Stimulated activated CD4-positive, alpha-beta T cell treated with anti-CD3 and anti-CD28 coated beads, Interleukin-4, amount 100 ng/mL, for 4 hours (primary cell): ENCODE results near the gene FGL2.
"Not testable (repeated sequence)": the region's sequence is repeated elsewhere in the genome, so short reads cannot be mapped to it uniquely, and the experiment has no call there.

Experiments
- DNase-seq, 2 experiments: peaks; one replicate each; pipeline ENCODE4 v3.0.0-alpha.2; 2020

The FGL2 gene

DNA sequence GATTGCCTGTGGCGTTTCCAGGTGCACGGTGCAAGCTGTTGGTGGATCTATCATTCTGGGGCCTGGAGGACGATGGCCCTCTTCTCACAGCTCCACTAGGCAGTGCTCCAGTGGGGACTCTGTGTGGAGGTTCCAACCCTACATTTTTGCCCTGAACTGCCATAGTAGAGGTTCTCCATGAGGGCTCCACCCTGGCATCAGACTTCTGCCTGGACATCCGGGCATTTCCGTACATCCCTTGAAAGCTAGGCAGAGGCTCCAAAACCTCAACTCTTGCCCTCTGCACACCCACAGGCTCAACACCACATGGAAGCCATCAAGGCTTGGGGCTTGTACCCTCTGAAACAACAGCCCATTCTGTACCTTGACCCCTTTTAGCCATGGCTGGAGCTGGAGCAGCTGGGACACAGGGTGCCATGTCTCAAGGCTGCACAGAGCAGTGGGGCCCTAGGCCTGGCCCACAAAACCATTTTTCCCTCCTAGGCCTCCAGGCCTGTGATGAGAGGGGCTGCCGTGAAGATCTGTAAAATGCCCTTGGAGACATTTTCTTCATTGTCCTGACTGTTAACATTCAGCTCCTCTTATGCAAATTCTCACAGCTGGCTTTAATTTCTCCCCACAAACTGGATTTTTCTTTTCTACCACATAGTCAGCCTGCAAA, 10.0 kb upstream of the FGL2 start:
- DNase-seq: no peak

DNA sequence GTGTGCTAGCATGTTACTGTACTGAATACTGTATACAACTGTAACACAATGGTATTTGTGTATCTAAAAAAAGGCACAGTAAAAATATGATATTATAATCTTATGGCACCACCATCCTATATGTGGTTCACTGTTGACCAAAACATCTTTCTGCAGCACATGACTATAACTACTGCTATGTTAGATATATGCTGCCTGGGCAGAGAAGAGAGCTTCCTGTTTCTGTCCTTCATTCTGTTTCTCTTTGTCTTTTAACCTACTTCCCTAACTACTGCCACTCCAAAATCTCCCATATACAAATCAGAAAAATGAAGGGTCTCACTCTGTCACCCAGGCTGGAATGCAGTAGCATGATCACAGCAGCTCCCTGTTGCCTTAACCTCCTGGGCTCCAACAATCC, 8.8 kb upstream of the FGL2 start:
- no peak for DNase-seq

DNA sequence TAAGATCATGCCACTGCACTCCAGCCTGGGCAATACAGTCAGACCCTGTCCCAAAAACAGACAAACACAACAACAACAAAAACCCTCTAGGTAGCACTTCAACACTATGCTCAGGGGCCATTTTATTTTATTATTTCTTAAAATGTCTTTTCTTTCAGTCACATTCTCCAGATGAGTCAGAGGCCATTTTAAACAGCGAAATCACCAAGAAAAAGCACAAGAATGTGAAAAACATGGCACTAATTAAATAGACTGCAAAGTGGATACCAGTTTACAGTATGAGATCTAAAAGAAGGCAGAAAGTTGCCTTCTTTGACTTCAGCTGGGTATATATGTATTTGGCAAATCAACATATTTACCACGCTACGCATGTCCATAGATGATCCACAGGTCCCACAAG, 6.1 kb upstream of the FGL2 start:
- no peak for DNase-seq

DNA sequence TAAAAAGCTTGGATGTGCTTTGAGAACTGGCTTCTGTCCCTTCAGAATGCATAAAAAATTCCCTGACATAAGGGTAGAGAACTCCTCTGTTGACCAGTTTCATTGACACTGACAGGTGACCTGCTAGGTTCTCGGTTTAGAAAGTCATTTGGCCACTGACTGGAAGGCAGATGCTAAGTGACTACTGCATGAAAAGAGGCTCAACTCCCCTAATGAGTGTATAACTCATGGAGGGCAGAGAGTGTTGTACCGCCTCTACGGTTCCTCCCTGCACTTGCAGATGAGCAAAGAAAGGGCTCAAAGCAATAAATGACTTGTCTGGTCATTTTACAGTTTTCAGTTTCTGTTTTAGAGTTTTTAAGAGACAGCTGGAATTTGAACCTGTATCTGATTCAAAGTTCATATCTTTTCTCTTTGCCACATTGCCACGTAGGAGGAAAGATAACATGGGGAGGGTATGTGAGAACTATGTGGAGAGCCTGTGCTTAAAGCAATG, 2.9 kb upstream of the FGL2 start:
- DNase-seq: no peak

DNA sequence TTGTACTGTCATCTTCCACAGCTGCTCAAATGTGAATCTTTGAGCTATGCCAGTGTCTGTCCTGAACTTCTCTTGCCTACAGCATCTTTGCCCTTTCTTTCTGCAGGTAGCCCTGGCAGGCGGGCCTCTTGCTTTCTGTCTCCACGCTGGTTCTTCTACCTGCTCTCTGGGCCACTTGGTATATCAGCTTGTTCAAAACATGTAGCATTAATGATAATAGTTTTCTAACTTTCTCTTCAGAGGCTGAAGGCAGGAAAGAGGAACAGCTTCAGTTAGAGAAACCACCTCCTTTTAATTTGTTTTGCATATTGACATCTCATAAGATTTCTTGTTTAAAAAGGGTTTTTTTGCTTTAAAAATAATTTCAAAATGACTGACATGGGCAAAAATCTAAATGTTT, 923 bp upstream of the FGL2 start:
- DNase-seq: no peak

DNA sequence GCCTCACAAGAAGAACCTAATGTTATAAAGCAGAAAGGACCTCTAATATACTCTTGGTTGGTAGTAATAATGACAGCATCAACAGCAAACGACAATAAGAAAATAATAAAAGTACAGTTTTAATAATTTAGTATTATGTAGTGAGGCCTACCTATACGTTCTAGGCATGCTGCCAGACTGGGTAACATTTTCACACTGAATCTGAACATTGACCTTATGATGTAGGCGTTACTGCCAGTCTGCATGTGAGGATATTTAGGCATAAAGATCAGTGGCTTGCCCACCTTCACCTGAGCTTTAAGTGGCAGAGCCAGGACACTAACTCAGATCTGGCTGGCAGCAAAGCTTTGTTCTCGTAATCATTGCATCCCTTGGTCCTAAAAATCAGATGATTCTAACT, 2.5 kb downstream of the FGL2 start:
- DNase-seq: no peak

DNA sequence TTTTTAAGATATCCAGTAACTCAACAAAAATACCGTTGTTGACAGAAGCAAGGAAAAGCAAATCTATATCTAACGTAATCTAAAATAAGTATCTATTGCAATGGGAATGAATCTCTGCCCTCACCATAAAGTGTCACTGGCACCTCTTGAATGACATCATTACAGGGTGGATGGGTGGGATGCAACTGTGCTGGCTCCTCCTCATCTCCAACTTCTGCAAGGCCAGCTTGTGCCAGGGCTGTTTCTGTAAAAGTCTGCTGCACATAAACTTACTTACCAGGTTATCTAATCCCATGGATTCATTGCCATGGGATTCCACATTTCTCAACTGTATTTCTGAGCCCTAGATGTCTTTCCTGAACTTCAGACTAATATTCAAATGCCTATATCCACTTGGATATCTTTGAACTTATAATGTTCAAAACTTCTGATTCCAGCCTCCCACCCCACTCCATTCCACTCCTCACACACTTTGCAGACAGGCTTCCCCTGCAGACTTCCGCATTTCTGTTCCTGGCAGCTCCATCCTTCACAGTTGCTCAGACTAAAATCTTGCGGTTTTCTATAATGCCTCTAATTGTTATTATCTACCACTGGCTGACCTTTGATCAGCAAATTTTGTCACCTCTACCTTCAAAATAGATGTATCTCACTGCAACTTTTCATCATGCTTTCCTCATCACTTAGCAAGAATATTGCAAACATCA, 10.7 kb downstream of the FGL2 start:
- no peak for DNase-seq

DNA sequence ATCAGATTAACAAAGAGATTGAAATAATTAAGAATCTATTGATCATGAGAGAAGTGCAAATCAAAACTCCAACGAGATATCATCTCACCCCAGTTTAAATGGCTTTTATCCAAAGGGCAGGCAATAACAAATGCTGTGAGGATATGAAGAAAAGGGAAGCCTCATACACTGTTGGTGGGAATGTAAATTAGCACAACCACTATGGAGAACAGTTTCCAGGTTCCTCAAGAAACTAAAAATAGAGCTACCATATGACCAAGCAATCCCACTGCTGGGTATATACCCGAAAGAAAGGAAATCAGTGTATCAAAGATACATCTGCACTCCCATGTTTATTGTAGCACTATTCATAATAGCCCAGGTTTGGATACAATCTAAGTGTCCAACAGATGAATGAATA, 13.8 kb downstream of the FGL2 start:
- DNase-seq: no peak

DNA sequence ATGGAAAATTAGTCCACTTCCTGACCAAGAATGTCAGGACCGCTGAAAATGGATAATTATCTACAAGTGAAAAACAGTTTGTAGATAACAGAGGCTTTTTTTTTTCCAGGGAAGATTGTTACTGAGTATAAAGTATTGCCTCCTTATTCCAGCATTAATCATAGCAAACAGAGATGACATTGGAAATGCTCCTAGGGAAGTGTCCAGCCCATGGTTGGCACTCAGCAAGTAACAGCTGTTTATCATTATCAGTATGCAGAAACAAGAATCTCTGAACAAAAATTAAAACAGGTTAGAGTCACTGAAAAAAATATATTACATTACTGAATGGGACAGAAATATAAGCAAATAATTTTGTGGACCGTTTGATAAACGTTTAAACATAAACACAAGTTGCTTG, 14.6 kb downstream of the FGL2 start:
- no peak for DNase-seq

DNA sequence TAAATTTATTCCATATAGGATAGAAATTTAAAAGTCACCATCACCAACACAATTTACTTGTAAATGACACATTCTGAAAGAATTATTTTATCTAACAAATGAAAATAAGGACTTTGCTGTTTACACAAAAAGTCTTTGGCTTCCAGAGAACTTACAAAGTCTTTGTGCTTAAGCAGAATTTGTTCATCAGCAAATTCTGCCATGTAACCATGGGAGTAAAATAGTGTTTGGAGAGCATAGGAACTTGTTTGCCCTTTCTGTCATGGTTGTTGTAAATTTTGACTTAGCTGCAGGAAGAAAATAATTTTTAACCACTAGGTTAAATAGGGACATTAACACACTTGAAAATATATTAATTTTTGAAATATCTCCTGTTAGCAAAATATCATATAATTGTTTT, 15.2 kb downstream of the FGL2 start:
- DNase-seq: no peak

DNA sequence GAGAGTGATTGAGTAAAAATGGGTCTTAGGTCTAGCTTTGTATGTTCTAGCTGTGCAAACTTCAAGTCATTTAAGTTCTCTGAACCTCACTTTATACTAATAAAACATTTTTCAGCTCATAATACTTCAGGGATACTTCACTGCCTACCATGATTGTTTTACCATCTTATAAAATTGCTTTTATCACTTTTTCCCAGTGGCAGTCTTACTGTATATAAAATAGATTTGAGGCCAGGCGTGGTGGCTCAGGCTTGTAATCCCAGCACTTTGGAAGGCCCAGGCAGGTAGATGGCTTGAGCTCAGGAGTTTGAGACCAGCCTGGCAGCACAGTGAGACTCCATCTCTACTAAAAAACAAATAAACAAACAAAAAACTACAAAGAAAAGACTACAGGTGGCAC, 17.4 kb downstream of the FGL2 start:
- DNase-seq: no peak

DNA sequence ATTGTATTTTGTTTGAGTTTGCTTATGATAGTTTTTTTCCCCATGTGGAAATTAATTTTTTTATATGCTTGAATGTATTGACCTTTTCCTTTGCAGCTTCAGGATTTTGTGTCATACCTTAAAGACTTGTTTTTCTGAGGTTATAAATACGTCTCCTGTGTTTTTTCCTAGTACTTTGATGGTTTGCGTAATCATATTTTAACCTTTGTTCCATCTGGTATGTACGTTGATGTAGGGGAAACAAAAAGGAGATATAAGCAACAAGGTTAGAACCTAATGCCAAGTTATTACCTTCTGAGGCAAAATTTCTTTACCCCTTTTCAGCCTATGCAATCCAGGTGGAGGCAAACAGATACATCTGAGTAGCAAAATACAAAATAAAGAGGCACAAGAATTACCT, 17.9 kb downstream of the FGL2 start:
- no peak for DNase-seq

DNA sequence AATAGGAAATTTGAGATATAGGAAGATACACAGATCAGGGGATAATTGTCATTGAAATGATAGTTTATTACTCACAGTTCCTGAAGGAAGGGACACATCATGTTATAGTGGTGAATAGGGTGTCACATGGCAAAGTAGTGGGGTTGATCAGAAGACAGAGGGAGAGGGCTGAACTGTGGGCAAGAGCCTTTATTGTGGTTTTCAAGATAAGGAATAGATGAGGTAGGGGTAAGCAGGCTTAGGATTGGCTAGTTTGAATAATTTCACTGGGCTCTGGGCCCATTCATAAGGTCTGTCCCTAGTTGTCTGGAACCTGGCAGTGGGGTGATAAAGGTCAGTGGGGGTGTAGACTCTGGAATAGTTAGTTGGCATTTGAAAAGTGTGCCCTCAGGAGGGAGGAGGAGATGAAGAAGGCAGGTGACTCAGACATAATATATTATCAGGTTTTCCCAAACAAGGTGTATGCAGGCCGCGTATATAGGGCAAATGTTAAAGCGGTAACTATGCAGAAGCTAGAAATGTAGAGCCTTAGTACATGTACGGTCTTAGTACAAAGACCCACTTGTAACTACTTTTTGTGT, 18.5 kb downstream of the FGL2 start:
- DNase-seq: no peak

DNA sequence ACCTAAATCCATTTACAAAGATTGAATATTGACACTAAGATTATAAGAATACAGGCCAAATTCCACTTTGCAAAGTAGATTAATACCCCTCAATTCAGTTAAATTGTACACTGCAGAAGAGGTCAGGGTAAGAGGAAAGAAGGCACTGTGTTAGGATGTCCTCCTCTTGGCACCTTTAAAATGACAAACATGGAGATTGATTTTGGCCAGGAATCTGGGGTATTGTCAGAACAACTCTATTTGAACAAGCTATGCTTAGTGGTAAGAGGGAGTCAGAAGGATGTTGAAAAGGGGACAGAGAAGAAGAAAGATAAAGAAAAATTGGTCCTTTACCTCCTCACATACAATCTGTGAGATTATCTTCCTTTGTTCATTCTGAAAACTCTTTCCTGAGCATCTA, 21.6 kb downstream of the FGL2 start:
- DNase-seq: not testable (repeated sequence)

DNA sequence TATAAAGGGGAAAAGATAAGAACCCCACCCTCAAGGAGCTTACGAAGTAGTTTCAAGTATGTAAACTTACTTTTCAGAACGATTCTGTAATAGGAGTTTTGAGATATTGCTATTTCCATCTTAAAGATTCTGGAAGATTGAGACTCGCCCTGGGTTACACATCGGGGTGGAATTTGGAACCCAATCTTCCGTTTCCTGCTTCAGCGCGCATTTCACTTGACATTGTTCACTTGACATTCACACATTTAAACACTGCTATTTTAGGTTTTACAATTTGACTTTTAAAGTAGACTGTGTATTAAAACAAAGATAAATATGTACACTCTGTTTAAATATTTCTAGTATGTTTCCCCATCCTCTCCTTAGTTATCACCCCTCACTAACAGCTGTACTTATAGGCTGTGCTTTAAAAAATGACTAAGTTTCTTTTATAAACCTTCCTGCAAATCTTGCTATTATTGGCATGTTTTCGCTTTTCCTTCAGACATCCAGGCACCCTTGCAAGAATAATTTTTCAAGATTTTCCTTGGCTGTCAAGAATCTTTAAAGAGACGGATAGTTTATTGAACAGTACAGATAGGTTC, 22.2 kb downstream of the FGL2 start:
- not testable (repeated sequence) for DNase-seq

DNA sequence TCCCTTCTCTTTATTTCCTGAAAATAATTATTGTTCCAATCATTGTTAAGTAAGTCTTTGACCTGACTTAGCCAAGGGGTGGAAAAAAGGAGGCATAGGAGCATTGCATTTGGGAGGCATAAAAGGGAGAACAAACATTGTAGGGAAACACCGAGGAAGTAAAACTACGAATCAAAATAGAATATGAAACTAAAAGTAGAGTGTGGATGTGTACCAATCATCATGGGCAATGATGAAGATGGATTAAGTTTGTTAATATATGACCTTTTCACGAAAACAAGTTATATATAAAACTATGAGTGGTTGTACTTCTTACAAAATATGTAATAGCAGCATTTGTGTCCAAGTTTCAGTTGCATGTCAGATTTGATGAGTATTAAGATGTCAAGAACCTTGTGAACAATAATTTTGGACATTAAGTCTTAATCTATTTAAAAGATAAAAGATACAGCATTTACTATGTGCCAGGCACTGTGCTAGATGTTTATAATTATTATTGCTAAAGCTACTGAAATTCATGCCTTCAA, 24.3 kb downstream of the FGL2 start:
- DNase-seq: not testable (repeated sequence)

DNA sequence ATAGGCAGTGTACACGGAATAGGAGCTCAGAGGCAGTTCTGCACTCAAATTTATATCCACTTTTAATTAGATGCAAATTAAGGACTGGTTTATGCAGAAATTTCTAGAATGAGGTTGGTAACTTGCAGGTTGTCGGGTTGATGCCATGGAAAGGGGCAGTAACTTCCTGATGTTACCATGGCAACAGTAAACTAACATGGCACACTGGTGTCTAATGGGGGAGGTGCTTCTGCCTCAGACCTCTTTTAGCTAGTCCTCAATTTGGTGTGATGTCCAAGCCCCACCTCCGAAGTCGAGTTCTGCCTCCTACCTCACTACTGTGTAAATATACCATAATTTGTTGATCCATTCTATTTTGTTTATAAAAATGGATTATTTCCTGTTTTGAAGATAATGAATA, 25.2 kb downstream of the FGL2 start:
- DNase-seq: not testable (repeated sequence)

DNA sequence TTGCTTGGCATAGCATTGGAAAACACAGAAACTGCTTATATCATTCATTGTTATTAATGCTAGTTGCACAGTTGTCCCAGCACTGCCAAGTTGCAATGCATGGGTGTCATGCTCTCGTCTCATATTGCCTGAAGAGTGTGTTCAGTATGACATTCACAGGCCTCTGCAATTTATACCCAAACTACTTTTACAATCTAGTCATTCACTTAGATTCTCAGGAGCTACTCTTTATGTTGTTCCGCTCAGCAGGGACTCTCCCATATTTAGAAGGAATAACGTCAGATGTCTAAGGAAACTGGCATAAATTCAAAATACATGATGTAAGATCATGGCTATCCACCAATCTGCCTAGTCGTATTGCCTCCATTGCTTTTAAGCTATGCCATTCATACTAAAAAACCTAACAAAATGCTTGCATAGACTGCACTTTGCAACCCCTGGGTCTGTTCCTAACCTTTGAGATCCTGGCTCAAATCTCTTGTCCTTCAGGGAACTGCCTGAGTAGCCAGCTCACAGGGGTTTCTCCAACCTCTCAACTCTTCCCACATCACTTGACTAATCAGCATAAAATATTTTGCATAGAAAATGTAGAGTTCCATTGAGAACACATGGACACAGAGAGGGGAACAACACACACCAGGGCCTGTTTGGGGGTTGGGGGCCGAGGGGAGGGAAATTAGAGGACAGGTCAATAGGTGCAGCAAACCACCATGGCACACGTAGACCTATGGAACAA, 27.0 kb downstream of the FGL2 start:
- DNase-seq: not testable (repeated sequence)

DNA sequence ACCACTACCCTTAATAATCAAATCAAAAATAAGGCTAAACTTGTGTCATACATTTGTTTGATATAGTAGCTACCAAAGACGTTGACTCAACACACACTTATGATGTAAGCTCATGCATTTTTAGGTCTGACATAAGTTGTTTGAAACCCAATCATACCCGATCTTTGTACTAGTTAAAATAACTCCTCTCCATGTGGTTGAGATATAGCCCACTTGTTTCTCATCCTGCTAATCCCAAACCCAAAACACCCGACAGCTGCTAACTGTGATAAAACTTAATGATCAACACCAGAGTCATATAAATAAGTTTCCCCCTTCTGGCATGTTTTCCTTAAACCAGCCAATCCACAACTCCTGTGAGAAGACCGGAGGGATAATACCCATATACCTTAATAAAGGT, 28.5 kb downstream of the FGL2 start:
- DNase-seq: not testable (repeated sequence)

DNA sequence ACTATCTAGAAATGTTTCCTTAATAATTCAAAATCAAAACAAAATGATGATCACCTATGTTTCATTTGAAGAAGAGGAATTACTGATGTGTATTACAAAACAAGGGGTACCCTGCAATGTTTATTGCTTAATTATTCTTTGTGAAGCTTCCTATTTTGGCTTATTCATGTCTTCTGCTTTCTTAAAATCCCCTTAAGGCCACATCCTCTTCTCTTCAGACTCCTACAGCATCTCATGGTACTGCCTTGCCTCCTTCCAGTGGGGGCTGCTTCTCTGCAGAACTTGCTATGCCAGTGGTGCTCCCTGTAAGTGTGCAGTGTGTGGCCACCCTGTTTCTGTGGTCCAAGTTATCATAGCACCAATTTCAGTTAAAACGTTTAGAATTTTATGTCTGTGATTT, 42.2 kb downstream of the FGL2 start:
- no peak for DNase-seq

DNA sequence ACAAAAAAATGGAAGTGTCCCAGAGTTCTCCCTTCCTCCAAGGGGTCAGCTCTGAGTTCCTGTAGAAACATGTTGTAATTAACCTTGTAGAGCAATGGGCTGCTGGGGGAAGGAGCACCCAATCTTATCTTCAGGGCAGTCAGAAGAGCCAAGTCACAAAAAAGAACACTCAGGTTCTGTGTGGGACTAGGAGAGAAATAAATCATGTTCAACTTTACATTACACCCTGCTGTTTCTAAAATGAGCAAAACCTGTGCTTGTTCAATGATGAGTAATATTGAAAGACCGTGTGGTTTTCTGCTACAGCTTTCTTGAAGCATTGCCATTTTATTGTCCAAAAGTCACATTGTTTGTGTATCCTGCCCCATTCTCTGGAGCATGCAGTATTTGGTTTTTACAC, 42.6 kb downstream of the FGL2 start:
- DNase-seq: not testable (repeated sequence)

DNA sequence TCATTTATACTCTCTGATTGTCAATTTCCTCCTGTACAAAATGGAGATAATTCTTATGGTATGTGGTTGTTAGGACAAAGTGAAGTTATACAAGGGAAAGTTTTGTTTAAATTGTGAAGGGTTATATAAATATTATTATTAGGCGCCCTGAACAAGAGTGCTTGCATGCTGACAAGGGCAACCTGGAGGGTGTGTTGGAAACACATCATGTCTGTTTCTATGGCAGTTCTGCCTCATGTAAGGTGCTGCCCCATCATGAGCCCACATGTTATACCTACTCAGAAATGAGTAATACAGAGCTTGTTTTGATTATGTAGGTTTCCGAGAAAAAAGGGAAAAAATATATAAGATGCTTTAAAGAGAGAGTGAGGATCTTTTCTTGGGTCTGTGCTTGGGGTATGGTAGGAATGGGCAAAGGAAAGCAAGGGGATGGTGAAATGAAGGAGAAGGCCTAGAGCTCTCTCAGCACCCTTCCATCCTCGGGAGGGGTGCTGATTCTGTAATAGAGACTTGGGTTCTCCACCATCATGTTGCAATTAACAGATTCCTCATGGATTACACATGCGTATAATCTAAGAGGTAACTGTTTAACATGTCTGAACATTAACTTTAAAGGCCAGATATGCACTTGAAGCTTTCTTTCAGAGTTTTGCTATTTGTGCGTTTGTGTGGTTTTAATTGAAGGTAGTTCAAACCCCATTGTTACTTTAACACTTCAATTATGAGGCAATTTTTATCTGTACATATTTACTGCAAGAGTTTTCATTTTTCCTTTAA, 43.8 kb downstream of the FGL2 start:
- DNase-seq: not testable (repeated sequence)
